GM12872 (cell line): ENCODE results near the gene SVOP.

ENCODE experiments used
- TF ChIP-seq, protein P1 (sequence below): IDR thresholded peaks from 3 replicates; pipeline ENCODE4 v1.5.1; 2011; ENCODE audit warnings: low read depth, mild to moderate bottlenecking, low read length, moderate library complexity; ENCODE audit not compliant: insufficient read depth

SVOP gene

DNA sequence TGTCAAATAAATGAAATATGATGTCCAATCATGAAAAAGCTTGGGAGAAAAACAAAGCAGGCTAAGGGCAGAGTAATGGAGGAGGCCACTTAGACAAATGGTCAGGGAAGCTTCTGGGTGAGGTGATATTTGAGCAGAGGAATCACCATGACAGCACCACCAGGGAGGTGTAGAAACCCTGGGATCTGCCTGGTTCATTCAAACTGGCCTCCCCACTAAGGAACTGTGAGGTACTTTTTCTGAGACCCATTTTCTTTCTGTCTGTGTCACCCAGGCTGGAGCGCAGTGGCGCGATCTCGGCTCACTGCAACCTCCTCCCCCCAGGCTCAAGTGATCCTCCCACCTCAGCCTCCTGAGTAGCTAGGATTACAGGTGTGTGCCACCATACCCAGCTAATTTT lies 155.7 kb downstream of the SVOP start:
- TF ChIP-seq, protein P1, sequence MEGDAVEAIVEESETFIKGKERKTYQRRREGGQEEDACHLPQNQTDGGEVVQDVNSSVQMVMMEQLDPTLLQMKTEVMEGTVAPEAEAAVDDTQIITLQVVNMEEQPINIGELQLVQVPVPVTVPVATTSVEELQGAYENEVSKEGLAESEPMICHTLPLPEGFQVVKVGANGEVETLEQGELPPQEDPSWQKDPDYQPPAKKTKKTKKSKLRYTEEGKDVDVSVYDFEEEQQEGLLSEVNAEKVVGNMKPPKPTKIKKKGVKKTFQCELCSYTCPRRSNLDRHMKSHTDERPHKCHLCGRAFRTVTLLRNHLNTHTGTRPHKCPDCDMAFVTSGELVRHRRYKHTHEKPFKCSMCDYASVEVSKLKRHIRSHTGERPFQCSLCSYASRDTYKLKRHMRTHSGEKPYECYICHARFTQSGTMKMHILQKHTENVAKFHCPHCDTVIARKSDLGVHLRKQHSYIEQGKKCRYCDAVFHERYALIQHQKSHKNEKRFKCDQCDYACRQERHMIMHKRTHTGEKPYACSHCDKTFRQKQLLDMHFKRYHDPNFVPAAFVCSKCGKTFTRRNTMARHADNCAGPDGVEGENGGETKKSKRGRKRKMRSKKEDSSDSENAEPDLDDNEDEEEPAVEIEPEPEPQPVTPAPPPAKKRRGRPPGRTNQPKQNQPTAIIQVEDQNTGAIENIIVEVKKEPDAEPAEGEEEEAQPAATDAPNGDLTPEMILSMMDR = no peak

DNA sequence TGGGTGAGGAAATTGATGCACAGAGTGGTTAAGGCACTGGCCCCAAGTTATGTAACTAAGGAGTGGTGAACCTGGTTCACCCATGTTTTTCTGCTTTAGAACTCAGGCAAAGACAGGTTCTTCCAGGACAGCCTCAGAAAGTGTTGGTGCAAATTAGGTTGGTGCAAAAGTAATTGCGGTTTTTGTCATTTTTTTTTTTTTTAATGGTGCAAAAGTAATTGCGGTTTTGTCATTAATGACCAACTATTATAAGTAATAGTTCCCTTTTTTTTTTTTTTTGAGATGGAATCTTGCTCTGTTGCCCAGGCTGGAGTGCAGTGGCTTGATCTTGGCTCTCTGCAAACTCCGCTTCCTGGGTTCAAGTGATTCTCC lies 158.3 kb downstream of the SVOP start:
- TF ChIP-seq, protein P1 = no peak

DNA sequence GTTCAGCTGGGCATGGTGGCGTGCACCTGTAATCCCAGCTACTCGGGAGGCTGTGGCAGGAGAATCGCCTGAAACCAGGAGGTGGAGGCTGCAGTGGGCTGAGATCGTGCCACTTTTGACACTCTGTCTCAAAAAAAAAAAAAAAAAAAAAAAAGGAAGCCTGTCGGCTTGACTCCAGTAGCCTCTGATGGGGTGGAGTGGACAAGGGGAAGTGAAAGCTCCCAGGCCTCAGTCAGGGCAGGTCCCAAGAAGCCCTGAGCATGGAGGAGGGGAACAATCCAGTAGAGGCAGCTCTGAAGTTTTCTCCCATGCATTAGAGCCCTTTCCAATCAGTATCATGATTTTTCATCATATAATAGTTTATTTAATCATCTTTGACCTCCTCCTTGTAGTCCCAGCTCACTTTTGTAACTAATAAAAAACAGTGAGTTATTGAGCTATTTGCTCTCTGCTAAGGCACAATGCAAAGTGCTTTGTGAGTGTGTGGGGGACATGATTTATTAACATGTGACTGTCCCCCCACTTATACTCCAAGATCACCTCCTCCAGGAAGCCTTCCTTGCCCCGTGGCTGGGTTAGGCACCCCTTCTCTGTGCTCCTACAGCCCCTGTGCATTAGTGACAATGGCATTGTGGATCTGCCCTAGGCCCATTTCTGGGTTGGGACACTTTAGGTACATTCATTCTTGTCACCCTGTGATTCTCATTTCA lies 158.8 kb downstream of the SVOP start:
- TF ChIP-seq, protein P1 = no peak

DNA sequence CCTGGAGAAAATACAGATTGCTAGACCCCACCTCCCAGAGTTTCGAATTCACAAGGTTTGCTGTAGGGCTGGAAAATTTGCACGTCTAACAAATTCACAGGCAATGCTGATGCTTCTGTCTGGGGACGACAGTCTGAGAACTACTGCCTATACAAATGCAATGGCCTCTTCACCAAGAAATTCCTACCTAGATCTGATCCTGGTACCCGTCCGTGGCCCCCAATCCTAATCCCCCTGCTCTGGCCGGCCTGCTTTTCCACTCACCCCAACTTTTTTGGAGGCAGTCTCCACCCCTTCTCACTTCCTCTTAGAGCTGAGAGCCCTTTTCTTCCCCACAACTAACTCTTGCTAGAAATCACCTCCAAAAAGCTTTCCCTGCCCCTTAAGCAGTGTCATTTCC lies 160.4 kb downstream of the SVOP start:
- TF ChIP-seq, protein P1 = no peak

DNA sequence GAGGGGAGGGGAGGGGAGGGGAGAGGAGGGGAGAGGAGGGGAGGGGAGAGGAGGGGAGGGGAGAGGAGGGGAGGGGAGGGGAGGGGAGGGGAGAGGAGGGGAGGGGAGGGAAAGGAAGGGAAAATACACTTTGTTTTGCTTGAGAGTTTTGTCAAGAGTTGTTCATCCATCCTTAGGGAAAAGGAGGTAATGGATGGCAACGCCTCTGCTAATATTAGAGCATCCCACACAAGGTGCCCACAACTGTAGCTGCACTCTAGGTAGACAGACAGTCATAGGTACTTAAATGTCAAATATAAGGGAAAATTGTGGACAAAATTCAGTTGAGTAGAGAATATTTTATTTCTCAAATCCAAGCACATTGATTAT lies 161.0 kb downstream of the SVOP start:
- TF ChIP-seq, protein P1 = no peak

DNA sequence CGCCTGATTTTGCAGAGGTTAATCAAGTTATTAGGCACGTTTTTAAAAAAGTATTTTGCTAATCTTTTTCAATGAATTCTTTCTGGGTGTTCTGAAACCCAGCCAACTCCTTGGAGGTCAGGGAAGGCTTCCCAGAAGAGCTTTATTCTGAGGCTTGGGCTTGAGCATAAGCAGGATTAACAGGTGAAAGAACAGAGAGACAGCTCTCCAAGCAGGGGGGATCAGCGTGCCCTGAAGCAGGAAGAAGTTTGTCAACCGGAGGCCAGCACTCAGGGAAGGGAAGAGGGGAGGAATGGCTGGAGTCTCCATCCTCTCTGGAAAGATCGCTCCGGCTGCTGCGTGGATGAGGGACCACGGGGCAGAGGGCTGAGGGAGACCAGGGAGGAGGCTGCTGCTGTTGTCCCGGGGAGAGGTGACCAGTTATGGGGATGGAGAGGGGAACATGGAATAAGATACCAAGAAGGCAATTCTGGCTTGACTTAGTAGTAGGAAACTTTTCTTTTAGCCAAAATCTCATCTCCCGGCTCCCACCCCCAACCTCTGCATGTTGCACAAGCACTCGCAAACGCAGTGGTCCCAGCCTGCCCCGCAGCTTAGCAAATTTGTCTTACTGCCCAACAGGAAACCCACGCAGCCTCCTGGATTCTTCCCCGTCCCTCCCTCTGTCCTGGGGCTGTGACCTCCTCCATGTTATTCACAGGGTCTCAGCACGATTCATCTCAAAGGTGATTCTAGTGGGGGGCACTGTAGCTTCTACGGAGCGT lies 162.4 kb downstream of the SVOP start:
- TF ChIP-seq, protein P1 = no peak
